ENCODE measurements around the gene GAGE10.
"Not testable (repeated sequence)": the region's sequence is repeated elsewhere in the genome, so short reads cannot be mapped to it uniquely, and the experiment has no call there.

DNA sequence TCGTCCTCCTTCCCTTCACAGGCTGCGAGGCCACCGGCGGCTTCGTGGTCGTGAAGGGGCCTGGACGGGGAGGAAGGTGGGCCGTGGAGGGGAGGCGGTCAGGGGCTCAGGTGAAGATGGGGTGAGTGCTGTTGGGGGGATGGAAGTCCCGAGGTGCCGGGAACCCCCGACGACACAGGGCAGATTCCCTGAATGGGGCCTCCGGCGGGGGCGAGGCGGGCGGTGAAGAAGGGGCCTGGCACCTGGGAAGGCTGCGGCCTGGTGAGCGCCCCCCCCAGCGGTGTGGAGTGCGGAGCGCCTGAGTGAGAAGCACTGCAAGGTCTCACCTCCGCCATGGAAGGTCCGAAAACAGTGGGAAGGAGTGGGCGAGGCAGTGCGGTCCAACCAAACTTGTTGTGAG is 18.8 kb downstream of the GAGE10 start:
- TF ChIP-seq POLR2A (IDR thresholded peaks at IDR 0.05; ENCODE audit: control extremely low read depth in 1 of 2, low read depth in 2 of 2, low read length in 2 of 2); SIX5 (IDR thresholded peaks at IDR 0.05; ENCODE audit: low read depth, low read length): not testable (repeated sequence)
- TF ChIP-seq, protein P1, sequence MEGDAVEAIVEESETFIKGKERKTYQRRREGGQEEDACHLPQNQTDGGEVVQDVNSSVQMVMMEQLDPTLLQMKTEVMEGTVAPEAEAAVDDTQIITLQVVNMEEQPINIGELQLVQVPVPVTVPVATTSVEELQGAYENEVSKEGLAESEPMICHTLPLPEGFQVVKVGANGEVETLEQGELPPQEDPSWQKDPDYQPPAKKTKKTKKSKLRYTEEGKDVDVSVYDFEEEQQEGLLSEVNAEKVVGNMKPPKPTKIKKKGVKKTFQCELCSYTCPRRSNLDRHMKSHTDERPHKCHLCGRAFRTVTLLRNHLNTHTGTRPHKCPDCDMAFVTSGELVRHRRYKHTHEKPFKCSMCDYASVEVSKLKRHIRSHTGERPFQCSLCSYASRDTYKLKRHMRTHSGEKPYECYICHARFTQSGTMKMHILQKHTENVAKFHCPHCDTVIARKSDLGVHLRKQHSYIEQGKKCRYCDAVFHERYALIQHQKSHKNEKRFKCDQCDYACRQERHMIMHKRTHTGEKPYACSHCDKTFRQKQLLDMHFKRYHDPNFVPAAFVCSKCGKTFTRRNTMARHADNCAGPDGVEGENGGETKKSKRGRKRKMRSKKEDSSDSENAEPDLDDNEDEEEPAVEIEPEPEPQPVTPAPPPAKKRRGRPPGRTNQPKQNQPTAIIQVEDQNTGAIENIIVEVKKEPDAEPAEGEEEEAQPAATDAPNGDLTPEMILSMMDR (IDR thresholded peaks at IDR 0.05; ENCODE audit: control extremely low read depth in 1 of 3, insufficient read depth in 1 of 3, low read depth in 1 of 3, low read length in 3 of 3): not testable (repeated sequence)

Measured in H1 (cell line).